NCI-H2081 treated with DMSO at 0.1 percent for 48 hours (cell line): Measurements from ENCODE around the gene RAB42.
"Not testable (repeated sequence)": the region's sequence is repeated elsewhere in the genome, so short reads cannot be mapped to it uniquely, and the experiment has no call there.

Source experiments
- DNase-seq: peaks from one replicate; lab custom pipeline; 2025; lab: John Stamatoyannopoulos, UW

Gene RAB42, protein sequence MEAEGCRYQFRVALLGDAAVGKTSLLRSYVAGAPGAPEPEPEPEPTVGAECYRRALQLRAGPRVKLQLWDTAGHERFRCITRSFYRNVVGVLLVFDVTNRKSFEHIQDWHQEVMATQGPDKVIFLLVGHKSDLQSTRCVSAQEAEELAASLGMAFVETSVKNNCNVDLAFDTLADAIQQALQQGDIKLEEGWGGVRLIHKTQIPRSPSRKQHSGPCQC

DNA sequence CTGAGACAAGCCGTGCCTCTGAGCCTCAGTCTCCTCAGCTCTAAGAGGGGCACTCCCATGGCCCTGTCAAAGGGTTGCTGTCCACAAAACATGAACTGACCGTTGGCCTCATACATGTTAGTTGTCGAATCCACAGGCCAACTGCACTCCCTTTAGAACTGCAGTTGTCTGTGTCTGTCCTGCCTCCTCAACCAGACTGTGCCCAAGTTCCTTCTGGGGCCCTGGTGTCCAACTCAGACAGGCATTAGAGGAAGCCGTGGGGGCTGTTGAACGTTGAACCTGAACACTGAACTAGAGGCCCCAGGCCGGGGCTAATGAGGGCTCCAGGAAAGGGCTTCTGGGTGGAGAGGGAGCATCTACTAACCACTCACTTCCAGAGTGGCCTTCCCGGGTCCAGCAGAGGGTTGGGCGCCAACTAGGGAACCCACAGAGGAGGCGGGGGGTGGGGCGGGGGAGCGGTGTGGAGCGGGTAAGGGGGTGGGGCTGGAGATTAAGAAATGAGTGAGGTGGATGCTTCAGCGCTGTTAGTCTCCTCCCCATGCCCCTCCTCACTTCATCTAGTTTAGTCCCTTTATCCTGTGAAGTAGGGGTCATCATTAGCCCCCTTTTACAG is at the start of gene RAB42:
Gene RAB42 (plus strand): TSS at position 558 of the 613 bp plus-strand sequence. CDS start 247 bp downstream, outside the sequence.
- DNase-seq = no peak

DNA sequence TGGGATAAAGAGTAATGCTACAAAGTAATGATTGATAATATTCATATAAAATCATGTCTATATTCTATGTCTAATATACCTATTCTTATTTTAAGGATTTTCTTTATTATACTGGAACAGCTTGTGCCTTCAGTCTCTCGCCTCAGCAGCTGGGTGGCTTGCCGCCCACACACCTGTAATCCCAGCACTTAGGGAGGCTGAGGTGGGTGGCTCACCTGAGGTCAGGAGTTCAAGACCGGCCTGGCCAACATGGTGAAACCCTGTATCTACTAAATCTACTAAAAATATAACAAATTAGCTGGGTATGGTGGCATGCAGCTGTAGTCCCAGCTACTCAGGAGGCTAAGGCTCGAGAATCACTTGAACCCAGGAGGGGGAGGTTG is 46.8 kb upstream of the RAB42 start:
- no peak for DNase-seq

DNA sequence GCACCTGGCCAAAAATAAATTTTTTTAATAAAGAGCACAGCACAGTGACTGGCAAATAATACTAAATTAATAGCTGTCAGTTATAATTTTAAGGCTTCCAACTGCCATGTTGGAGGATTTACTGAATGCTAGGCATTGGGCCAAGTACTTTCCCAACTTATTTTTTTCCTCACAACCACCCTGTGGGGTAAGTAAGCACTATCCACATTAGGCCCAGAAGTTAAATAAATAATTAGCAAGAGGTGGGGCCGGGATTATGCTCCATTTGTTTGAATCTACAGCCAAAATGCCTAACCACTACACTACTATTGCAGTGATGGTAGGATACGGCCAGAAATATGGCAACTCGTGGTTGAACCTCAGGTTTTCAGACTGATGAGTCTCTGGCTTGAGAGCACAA is 43.7 kb upstream of the RAB42 start:
- peak; percentile 16 for DNase-seq

DNA sequence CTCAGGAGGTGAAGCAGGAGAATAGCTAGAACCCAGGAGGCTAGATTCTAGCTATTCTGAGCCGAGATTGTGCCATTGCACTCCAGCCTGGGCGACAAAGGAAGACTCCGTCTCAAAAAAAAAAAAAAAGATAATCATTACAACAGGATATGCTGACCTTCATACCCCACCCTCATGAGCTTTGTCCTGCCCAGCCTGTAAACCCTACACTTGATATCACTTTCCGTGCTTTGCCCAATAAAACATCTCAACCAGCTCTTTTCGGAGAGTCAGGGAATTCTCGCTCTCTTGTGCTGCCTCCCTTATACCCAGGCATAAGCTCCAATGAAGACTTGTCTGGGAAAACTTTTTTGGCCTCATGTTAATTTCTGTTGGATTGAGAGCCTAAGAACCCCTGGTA is 40.7 kb upstream of the RAB42 start:
- DNase-seq = no peak

DNA sequence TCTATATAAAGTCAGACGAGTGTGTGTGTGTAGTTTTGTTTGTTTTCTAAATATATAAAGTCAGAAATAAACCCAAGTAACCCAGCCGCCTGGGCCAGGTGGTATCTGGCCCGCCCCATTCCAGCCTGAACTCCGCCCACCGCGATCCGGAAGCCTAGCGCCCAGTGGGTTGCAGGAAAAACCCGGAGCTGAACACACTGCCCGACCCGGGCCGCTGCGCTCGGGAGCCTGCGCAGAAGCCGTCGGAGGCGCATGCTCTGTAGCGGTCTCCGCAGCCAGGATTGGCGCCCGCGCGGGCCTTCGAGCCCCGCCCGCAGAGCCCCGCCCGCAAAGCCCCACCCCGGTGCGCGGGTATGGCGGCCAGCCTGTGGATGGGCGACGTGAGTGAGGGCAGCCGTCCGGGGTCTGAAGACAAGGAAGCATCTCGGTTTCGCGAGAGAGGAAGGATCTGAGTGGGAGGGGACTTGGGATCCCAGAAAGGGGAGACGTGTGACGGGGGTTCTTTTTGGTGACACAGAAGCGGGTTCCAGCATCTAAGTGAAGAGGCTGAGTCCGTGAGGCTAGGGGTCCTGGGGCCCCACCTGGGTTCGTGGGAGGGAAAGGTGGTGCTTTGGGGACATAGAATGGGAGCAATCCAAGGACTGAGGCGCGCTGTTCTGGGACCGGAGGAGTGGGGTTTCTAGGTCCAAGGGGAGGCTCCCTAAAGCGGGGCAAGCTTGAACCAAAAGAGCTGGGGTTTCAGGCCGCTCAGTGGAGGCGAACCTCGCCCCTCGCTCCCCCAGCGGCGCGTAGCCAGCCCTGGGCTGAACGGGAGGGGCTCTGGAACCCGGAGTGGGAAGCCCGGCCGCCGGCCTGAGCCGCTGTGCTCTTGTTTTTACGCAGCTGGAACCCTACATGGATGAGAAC is 39.1 kb upstream of the RAB42 start, which contains the start of gene TRNAU1AP:
Gene TRNAU1AP (plus strand): TSS at position 328 of the 906 bp plus-strand sequence. CDS start 26 bp downstream, at position 354.
- DNase-seq = peak; percentile 67

DNA sequence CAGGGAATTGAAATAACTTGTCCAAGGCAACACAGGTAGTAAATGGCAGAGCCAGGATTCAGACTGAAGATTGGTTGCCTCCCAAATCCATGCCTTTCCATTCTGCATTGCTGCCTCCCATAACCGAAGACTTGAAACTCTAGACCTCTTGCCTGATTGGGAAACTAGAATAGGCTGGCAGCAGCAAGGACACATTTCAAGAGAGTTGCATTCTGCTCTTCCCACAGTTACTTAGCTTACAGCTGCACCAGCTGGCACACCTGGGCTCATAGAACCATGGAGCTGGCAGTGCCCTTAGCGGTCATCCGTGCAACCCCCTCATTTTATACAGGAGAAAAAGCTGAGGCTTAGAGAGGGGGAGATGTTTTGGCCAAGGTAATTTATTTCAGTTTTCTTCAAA is 31.2 kb upstream of the RAB42 start:
- DNase-seq = no peak

DNA sequence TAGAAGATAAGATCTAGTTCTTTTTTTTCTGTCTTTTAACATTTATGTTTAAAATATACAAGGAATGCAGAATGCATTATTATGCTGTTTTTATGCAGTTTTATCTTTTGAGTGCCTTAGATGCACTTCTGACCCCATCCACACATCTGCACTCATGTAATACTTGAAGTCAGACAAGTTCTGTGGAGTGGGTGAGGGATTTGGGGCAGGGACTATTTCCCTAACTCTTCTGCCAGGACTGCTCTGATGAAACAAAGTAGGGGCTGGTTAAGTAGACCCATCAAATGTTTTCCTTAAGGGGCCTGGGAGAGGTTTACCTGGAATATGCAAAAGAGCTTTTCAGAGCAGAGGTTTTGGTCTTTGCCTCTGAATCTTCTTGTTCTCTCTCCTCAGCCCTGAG is 27.8 kb upstream of the RAB42 start:
- no peak for DNase-seq

DNA sequence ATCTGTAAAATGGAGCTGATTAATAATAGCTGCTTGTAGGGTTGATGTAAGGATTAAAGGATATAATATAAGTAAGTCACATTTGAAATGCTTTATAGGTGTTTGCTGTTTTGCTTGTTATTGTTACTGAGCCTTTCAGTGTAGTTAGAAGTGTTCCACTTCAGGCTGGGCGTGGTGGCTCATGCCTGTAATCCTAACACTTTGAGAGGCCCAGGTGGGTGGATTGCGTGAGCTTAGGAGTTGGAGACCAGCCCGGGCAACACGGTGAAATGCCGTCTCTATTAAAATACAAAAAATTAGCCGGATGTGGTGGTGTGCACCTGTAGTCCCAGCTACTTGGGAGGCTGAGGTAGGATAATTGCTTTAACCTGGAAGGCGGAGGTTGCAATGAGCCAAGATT is 27.0 kb upstream of the RAB42 start:
- no peak for DNase-seq

DNA sequence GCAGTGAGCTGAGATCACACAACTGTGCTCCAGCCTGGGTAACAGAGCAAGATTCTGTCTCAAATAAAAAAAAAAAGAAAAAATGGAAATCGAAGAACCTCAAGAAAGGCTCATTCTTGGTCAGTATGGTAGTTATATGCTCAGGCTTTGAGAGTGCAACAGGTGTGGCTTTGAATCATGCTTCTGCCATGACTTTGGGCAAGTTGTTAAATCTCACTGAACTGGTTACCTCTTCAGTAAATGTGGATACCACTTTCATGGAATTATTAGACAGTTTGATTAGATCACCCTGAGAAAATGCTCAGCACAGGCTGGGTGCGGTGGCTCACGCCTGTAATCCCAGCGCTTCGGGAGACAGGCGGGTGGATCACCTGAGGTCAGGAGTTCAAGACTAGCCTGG is 26.3 kb upstream of the RAB42 start:
- DNase-seq = no peak

DNA sequence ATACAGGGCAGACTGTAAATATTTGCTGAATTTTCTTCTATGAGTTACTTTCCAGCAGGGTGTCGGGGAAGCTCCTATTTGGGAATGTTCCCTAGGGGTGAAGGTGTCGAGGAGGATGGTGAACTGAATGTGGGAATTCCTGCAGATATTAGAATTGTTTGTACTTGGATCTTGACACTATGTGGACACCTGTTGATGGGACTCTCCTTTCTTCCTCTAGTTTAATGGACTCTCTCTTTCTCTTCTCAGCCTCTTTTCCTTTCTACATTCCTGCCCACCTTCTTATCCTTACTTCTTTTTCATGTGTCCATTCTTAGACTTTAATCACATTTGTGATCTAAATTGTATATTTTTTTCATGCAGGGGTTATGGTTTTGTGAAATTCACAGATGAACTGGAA is 25.1 kb upstream of the RAB42 start:
- no peak for DNase-seq

DNA sequence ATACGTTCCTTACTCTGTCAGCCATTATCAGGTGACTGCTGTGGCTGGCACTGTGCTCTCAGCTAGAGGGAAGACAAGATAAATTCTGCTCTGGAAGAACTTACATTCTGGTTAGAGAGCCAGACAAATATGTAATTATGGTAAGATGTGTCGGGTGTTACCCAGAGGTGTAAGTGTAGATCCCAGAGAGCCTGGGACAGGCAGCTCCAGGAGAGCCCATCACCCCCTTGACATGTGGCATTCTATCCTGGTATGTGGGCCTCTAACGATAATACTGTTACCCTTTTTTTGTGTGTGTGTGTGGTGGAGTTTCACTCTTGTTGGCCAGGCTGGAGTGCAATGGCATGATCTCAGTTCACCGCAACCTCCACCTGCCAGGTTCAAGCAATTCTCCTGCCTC is 20.2 kb upstream of the RAB42 start:
- no peak for DNase-seq

DNA sequence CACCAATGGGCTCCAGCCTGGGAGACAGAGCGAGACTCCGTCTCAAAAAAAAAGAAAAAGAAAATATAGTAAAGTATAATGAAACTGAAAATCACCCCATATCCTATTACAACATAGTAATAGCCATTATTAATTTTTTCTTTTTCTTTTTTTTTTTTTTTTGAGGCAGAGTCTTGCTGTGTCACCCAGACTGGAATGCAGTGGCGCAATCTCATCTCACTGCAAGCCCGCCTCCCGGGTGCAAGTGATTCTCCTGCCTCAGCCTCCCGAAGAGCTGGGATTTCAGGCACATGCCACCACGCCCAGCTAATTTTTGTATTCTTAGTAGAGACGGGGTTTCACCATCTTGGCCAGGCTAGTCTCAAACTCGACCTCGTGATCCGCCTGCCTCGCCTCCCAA is 19.2 kb upstream of the RAB42 start:
- not testable (repeated sequence) for DNase-seq

DNA sequence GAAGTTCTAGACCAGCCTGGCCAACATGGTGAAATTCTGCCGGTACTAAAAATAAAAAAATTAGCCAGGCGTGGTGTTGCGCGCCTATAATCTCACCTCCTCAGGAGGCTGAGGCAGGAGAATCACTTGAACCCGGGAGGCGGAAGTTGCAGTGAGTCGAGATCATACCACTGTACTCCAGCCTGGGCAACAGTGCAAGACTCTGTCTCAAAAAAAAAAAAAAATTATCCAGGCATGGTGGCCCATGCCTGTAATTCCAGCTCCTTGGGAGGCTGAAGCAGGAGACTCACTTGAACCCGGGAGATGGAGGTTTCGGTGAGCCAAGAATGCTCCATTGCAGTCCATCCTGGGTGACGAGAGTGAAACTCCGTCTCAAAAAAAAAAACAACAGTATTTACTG is 18.5 kb upstream of the RAB42 start:
- no peak for DNase-seq

DNA sequence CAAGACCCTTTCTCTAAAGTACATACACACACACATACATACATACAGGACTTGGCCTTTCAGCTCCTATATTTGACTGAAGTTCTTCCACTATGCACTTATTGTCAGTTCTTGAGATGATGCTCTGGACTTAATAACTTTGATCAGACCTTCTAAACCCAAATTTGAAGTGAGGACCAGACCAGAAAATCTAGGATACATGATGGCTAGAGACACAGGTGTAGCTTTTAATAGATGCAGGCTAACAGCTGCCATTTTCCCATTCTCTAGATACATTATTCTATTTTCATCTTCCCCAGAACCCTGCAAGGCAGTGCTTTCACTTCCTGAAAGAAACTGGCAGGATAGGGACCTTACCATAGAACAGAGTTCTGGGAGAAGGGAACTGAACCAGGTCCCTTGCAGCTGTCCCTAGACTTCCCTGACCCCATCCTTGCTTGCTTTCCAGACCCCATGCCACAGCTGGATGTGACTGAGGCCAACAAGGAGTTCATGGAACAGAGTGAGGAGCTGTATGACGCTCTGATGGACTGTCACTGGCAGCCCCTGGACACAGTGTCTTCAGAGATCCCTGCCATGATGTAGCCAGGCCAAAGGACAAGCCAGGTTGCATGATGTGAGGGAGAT is 14.9 kb upstream of the RAB42 start:
- DNase-seq = no peak

DNA sequence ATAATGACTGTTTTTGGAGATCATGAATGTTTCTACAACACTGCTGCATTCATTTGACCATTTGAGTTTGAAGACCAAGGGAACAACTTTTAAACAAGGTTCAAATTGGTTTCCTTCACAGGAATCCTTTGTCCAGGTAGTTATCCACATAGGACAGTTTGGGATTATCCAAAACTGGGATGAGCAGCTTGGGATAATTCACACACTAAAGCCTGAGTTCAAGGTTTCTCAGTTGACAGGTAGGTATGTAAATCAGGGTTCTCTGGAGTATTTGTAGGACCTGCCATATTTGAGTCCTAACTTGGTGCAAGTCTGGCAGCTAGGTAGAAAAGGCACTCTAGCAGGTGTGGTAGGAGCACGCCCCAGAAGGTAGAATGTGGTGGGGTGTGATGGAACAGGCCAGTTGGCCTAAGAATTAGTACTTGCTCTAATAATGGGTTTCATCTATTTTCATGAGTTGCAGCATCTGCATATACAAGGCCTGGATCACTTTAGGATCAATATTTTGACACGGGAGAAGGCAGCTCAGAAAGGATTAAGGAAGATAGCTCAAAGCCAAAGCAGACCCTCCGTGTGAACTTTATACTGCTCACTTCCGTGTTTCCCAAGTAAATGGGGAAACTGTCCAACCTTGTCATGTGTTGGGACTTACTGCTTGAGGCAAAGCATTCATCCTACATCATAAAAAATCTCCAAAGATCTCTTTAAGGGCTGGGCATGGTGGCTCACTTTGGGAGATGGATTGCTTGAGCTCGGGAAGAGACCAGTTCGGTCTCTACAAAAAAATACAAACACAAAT is 14.1 kb upstream of the RAB42 start:
- no peak for DNase-seq

DNA sequence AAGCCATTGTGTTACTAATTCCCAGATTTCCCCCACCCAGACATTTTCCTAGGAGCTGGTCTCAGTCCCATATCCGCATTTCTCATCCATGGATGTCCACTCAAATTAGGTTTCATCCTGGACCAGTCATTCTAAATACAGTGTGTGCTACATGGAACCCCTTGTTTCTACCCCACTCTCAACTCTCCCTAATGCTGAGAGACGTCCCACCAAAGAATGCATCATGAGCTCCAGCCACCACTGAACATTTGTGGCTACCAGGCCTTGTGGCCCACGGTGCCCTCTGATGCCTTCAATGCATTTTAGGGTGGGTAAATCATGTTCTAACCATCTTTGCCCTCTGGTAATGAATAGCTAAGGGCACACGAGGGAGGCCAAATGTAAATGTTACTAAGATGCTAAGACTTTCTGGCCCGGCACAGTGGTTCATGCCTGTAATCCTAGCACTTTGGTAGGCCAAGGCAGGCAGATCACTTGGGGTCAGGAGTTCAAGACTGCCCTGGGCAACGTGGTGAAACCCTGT is 13.3 kb upstream of the RAB42 start:
- no peak for DNase-seq

DNA sequence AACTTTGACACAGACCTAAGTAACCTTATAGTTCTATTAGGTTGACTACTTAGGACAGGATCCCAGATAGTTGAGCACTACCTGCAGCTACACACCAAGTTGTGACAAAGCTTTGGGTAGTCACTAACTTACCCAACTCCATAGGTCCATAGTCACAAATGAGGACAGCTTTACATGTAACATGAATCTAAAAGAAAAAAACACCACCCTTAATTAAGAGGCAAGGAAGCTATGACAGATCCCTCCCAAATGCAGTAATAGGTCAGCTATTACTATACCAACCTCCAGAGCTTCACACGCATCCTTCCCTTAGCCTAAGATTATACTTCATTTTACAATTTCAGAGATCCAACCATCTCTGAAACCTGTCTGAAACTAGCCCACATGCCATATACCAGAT is 12.7 kb upstream of the RAB42 start:
- no peak for DNase-seq

DNA sequence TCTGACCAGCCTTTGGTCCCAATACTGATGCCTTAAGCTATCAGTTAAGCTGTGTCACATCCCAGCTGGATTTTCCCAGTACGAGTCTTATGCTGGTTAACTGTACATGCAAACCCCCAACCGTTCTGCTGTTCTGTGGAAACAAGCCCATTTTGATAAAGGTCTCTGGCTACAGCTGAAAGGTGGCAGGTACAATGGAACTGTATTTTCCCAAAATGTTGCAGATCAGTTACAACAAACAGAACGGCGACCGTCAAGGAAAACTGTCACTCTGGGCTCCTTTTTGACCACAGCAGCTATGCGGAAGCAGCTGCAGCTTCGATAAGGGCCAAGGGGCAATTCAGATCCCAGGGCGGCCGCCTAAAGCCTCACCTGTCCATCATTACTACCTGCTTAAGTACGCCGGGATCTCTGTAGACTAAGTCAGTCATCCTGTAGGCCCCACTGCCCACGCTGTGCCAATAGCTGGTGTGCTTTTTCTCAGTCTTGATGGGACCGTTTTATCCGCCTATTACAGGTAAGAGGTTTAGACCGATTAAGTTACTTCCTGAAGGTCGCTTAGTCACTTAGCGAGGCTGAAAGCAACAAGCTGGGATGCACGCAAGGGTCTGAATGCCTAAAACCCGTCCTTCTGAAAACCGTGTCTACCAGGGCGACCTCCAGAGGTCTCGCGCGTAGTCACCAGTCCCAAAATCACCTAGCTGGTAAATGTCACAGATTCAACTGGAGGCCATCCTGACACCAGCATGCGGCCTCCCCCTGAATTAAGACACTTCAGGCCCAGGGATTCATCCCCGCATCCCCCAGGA is 11.1 kb upstream of the RAB42 start:
- no peak for DNase-seq

DNA sequence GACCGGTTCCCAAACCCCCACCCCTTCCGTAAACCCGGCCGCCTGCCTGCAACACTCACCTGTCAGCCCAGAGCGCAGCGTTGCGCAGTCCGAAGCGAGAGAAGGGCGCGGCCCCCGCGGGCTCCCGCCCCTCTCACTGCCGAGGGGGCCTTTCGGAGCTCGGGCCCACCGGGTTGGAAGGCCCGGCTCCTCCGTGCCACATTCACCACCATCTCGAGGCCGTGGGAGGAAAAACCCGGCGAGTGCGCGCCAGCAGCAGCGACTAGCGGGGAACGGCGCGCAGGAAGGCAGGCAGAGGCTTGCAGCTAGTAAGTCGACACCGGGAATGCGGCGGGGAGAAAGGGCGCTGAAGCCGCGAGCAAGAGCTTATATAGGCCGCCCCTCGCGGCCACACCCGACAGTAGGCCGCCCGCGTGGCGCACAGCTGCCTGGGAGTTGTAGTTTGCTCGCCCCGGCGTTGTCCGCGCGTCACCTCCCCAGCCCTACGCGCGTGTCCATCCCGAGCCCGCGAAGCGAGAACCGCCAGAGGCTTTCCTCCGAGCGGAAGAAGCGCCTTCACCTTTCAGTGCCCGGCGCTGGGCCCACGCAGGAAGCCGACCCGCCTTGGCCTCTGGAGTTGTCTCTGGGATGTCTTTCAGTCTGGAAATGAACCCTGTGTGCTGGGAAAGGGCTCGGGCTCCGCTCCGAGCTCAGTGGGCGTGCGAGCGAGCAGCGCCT is 10.4 kb upstream of the RAB42 start:
- peak; percentile 69 for DNase-seq

DNA sequence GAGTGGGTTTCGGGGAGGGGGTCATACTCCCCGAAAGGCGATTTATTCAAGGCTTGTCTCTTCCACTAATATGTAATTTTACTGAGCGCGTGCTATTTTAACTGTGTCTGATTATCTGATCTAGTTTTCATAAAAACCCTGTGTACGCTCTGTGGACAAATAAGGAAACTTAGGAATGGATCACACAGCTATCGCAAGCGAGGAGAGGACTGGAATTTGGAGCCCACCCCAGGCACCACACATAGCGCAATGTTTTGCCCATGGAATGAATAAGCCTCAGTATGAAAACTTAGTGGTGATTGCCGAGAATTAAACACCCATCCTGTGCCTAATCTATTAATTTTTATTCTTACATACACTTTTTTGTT is 9.8 kb upstream of the RAB42 start:
- no peak for DNase-seq
